22Rv1 (cell line): ENCODE data around the gene ARL6IP5.

Source experiments
- CTCF ChIP-seq: fragments of 450-650 bp; IDR thresholded peaks from 2 replicates; pipeline ENCODE4 v1.5.1; 2017; ENCODE audit warnings: mild to moderate bottlenecking
- ZFX ChIP-seq: fragments of 450-650 bp; IDR thresholded peaks from 2 replicates; pipeline ENCODE4 v1.6.1; 2017; ENCODE audit warnings: antibody characterized with exemption, borderline replicate concordance

GRCh38 chr3:69149586-69149985 is 64.8 kb downstream of the ARL6IP5 start:
- no peak for TF ChIP-seq CTCF
- TF ChIP-seq ZFX: no peak
